ENCODE data around the gene PNKD. TPM values are rescaled to one million over a fixed set of nuclear protein-coding genes. Genes with fewer than 3 reads are reported as not detected.
A peak's percentile ranks its signal among the peaks of the same experiment; 100 is the strongest.
"Not testable (repeated sequence)": the region's sequence is repeated elsewhere in the genome, so short reads cannot be mapped to it uniquely, and the experiment has no call there.

The PNKD gene
- total RNA-seq, 1 donor from 2014 or later, result 18.6 TPM

GRCh38 chr2:218306184-218306920, 36.0 kb downstream of the PNKD start:
- H3K27ac Mint-ChIP-seq, result no peak overlapping the region
- H3K27me3 Mint-ChIP-seq (ENCODE audit: insufficient read depth), result peaks cover 9% of the 10 kb centered on the region
- DNase-seq (ENCODE audit: low spot score), result no peak
- H3K9me3 Mint-ChIP-seq, result no peaks in the 10 kb centered on the region
- peaks cover 3% of the 10 kb centered on the region for H3K4me1 Mint-ChIP-seq (ENCODE audit: low read depth)
- intact Hi-C loops (cut with micrococcal nuclease), result no loop called here
- H3K36me3 Mint-ChIP-seq (ENCODE audit: low read depth), result no peaks in the 10 kb centered on the region
- H3K4me3 Mint-ChIP-seq, result no peak overlapping the region

GRCh38 chr2:218307415-218308090, 37.2 kb downstream of the PNKD start:
- no peak for DNase-seq (ENCODE audit: low spot score)
- Mint-ChIP-seq H3K27ac (no peak overlapping the region), H3K36me3 (ENCODE audit: low read depth) (no peaks in the 10 kb centered on the region), H3K4me3 (no peak overlapping the region), H3K27me3 (ENCODE audit: insufficient read depth) (peaks cover 9% of the 10 kb centered on the region), H3K9me3 (no peaks in the 10 kb centered on the region), H3K4me1 (ENCODE audit: low read depth) (no peaks in the 10 kb centered on the region)
- intact Hi-C loops (cut with micrococcal nuclease), result no loop called here

- Mint-ChIP-seq H3K4me3 (no peak overlapping the region), H3K27ac (no peak overlapping the region), H3K27me3 (ENCODE audit: insufficient read depth) (peaks cover 7% of the 10 kb centered on the region), H3K36me3 (ENCODE audit: low read depth) (peaks cover 4% of the 10 kb centered on the region), H3K9me3 (no peaks in the 10 kb centered on the region), H3K4me1 (ENCODE audit: low read depth) (peaks cover 7% of the 10 kb centered on the region)
- intact Hi-C loops (cut with micrococcal nuclease), result no loop called here
- no peak for DNase-seq (ENCODE audit: low spot score)
Measured at GRCh38 chr2:218310853-218311540, 40.7 kb downstream of the PNKD start.

GRCh38 chr2:218311541-218312266, 41.4 kb downstream of the PNKD start:
- H3K27me3 Mint-ChIP-seq (ENCODE audit: insufficient read depth); intact Hi-C loops (cut with micrococcal nuclease); H3K36me3 Mint-ChIP-seq (ENCODE audit: low read depth); DNase-seq (ENCODE audit: low spot score); H3K9me3 Mint-ChIP-seq; H3K4me3 Mint-ChIP-seq: not testable (repeated sequence)
- Mint-ChIP-seq H3K4me1 (ENCODE audit: low read depth) (peaks cover 14% of the 10 kb centered on the region), H3K27ac (peak overlapping the region; percentile 34)

GRCh38 chr2:218312267-218312756, 42.0 kb downstream of the PNKD start:
- H3K27me3 Mint-ChIP-seq (ENCODE audit: insufficient read depth), result peaks cover 5% of the 10 kb centered on the region
- H3K27ac Mint-ChIP-seq, result peak overlapping the region; percentile 34
- DNase-seq (ENCODE audit: low spot score), result no peak
- H3K36me3 Mint-ChIP-seq (ENCODE audit: low read depth), result peaks cover 8% of the 10 kb centered on the region
- no peak overlapping the region for H3K4me3 Mint-ChIP-seq
- intact Hi-C loops (cut with micrococcal nuclease), result no loop called here
- H3K4me1 Mint-ChIP-seq (ENCODE audit: low read depth), result peaks cover 20% of the 10 kb centered on the region
- H3K9me3 Mint-ChIP-seq, result no peaks in the 10 kb centered on the region

GRCh38 chr2:218313356-218313755, 43.0 kb downstream of the PNKD start:
- H3K27me3 Mint-ChIP-seq (ENCODE audit: insufficient read depth), result peaks cover 2% of the 10 kb centered on the region
- no peak overlapping the region for H3K4me3 Mint-ChIP-seq
- no peak for DNase-seq (ENCODE audit: low spot score)
- peaks cover 27% of the 10 kb centered on the region for H3K4me1 Mint-ChIP-seq (ENCODE audit: low read depth)
- intact Hi-C loops (cut with micrococcal nuclease), result no loop called here
- no peak overlapping the region for H3K27ac Mint-ChIP-seq
- H3K9me3 Mint-ChIP-seq, result no peaks in the 10 kb centered on the region
- peaks cover 9% of the 10 kb centered on the region for H3K36me3 Mint-ChIP-seq (ENCODE audit: low read depth)

- not testable (repeated sequence) for DNase-seq (ENCODE audit: low spot score); H3K36me3 Mint-ChIP-seq (ENCODE audit: low read depth); H3K9me3 Mint-ChIP-seq; H3K4me3 Mint-ChIP-seq; H3K27ac Mint-ChIP-seq; H3K27me3 Mint-ChIP-seq (ENCODE audit: insufficient read depth)
- peaks cover 27% of the 10 kb centered on the region for H3K4me1 Mint-ChIP-seq (ENCODE audit: low read depth)
- intact Hi-C loops (cut with micrococcal nuclease), result loop anchor here (5.0 kb wide), 1 partner anchor 53 kb away; no protein-coding TSS in a partner anchor
Measured at GRCh38 chr2:218314764-218315163, 44.4 kb downstream of the PNKD start.

- Mint-ChIP-seq H3K4me3 (no peak overlapping the region), H3K27ac (no peak overlapping the region), H3K9me3 (no peaks in the 10 kb centered on the region), H3K4me1 (ENCODE audit: low read depth) (peaks cover 27% of the 10 kb centered on the region), H3K36me3 (ENCODE audit: low read depth) (peaks cover 9% of the 10 kb centered on the region), H3K27me3 (ENCODE audit: insufficient read depth) (no peaks in the 10 kb centered on the region)
- intact Hi-C loops (cut with micrococcal nuclease), result loop anchor here (5.0 kb wide), 1 partner anchor 52 kb away; no protein-coding TSS in a partner anchor
- no peak for DNase-seq (ENCODE audit: low spot score)
Measured at GRCh38 chr2:218315397-218315796, 45.1 kb downstream of the PNKD start.

GRCh38 chr2:218317303-218317630, 46.9 kb downstream of the PNKD start:
- Mint-ChIP-seq H3K27ac (peak overlapping the region; percentile 92), H3K9me3 (no peaks in the 10 kb centered on the region), H3K27me3 (ENCODE audit: insufficient read depth) (peaks cover 2% of the 10 kb centered on the region), H3K4me3 (no peak overlapping the region), H3K4me1 (ENCODE audit: low read depth) (peaks cover 36% of the 10 kb centered on the region), H3K36me3 (ENCODE audit: low read depth) (peaks cover 9% of the 10 kb centered on the region)
- no peak for DNase-seq (ENCODE audit: low spot score)
- intact Hi-C loops (cut with micrococcal nuclease), result loop anchor here (5.0 kb wide), 1 partner anchor 50 kb away; no protein-coding TSS in a partner anchor

- H3K4me3 Mint-ChIP-seq, result no peak overlapping the region
- H3K27ac Mint-ChIP-seq, result peak overlapping the region; percentile 35
- peaks cover 40% of the 10 kb centered on the region for H3K4me1 Mint-ChIP-seq (ENCODE audit: low read depth)
- H3K9me3 Mint-ChIP-seq, result no peaks in the 10 kb centered on the region
- no peak for DNase-seq (ENCODE audit: low spot score)
- intact Hi-C loops (cut with micrococcal nuclease), result loop anchor here (5.0 kb wide), 1 partner anchor 49 kb away; no protein-coding TSS in a partner anchor
- peaks cover 2% of the 10 kb centered on the region for H3K27me3 Mint-ChIP-seq (ENCODE audit: insufficient read depth)
- H3K36me3 Mint-ChIP-seq (ENCODE audit: low read depth), result peaks cover 9% of the 10 kb centered on the region
Measured at GRCh38 chr2:218317835-218318234, 47.5 kb downstream of the PNKD start.

- Mint-ChIP-seq H3K27ac (no peak overlapping the region), H3K4me1 (ENCODE audit: low read depth) (peaks cover 40% of the 10 kb centered on the region), H3K9me3 (no peaks in the 10 kb centered on the region), H3K36me3 (ENCODE audit: low read depth) (peaks cover 9% of the 10 kb centered on the region), H3K4me3 (no peak overlapping the region), H3K27me3 (ENCODE audit: insufficient read depth) (peaks cover 2% of the 10 kb centered on the region)
- no peak for DNase-seq (ENCODE audit: low spot score)
- intact Hi-C loops (cut with micrococcal nuclease), result loop anchor here (5.0 kb wide), 1 partner anchor 49 kb away; no protein-coding TSS in a partner anchor
Measured at GRCh38 chr2:218318241-218318640, 47.9 kb downstream of the PNKD start.

- no peak overlapping the region for H3K4me3 Mint-ChIP-seq
- H3K36me3 Mint-ChIP-seq (ENCODE audit: low read depth), result peaks cover 9% of the 10 kb centered on the region
- peaks cover 15% of the 10 kb centered on the region for H3K27me3 Mint-ChIP-seq (ENCODE audit: insufficient read depth)
- no peak for DNase-seq (ENCODE audit: low spot score)
- H3K27ac Mint-ChIP-seq, result no peak overlapping the region
- intact Hi-C loops (cut with micrococcal nuclease), result loop anchor here (5.0 kb wide), 1 partner anchor 47 kb away; no protein-coding TSS in a partner anchor
- H3K4me1 Mint-ChIP-seq (ENCODE audit: low read depth), result peaks cover 49% of the 10 kb centered on the region
- no peaks in the 10 kb centered on the region for H3K9me3 Mint-ChIP-seq
Measured at GRCh38 chr2:218319813-218320365, 49.6 kb downstream of the PNKD start.
